ENCODE results near the gene LAIR2.
"Not testable (repeated sequence)": the region's sequence is repeated elsewhere in the genome, so short reads cannot be mapped to it uniquely, and the experiment has no call there.

LAIR2 gene

GRCh38 chr19:54464630-54465425 is 37.8 kb upstream of the LAIR2 start:
- TF ChIP-seq, protein P1, sequence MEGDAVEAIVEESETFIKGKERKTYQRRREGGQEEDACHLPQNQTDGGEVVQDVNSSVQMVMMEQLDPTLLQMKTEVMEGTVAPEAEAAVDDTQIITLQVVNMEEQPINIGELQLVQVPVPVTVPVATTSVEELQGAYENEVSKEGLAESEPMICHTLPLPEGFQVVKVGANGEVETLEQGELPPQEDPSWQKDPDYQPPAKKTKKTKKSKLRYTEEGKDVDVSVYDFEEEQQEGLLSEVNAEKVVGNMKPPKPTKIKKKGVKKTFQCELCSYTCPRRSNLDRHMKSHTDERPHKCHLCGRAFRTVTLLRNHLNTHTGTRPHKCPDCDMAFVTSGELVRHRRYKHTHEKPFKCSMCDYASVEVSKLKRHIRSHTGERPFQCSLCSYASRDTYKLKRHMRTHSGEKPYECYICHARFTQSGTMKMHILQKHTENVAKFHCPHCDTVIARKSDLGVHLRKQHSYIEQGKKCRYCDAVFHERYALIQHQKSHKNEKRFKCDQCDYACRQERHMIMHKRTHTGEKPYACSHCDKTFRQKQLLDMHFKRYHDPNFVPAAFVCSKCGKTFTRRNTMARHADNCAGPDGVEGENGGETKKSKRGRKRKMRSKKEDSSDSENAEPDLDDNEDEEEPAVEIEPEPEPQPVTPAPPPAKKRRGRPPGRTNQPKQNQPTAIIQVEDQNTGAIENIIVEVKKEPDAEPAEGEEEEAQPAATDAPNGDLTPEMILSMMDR (IDR thresholded peaks at IDR 0.05; ENCODE audit: extremely low read depth, insufficient read depth, missing control alignments) = no peak

GRCh38 chr19:54465426-54466109 is 37.1 kb upstream of the LAIR2 start:
- DNase-seq (ENCODE audit: low spot score) = no peak
- TF ChIP-seq, protein P1 (IDR thresholded peaks at IDR 0.05; ENCODE audit: extremely low read depth, insufficient read depth, missing control alignments) = no peak
- in situ Hi-C loops (cut with MboI; ENCODE audit: low pct_unique_long_range_greater_than_20kb, low sequenced_read_pairs, unreplicated experiment) = loop anchor here (25.0 kb wide), 2 partner anchors 647 to 1147 kb away; partner anchors contain the start of genes PPP1R12C, ZNF524, ZNF784 and ZNF865

More at GRCh38 chr19:54464630-54465425, 37.8 kb upstream of the LAIR2 start:
- in situ Hi-C loops (cut with MboI; ENCODE audit: low pct_unique_long_range_greater_than_20kb, low sequenced_read_pairs, unreplicated experiment) = loop anchor here (25.0 kb wide), 2 partner anchors 647 to 1147 kb away; partner anchors contain the start of genes PPP1R12C, ZNF524, ZNF784 and ZNF865
- peak; percentile 94 for DNase-seq (ENCODE audit: low spot score)

DNA sequence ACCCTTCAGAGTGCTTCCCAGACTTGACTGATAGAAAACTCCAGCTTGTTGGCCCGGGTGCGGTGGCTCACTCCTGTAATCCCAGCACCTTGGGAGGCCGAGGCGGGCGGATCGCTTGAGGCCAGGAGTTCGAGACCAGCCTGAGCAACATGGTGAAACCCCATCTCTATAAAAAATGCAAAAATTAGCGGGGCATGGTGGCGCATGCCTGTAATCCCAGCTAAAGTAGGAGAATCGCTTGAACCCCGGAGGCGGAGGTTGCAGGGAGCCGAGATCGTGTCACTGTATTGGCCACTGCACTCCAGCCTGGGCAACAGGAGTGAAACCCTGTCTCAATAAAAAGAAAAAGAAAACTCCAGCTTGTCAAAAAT is 36.5 kb upstream of the LAIR2 start:
- in situ Hi-C loops (cut with MboI; ENCODE audit: low pct_unique_long_range_greater_than_20kb, low sequenced_read_pairs, unreplicated experiment) = loop anchor here (25.0 kb wide), 2 partner anchors 646 to 1146 kb away; partner anchors contain the start of genes PPP1R12C, ZNF524, ZNF784 and ZNF865
- not testable (repeated sequence) for DNase-seq (ENCODE audit: low spot score)

DNA sequence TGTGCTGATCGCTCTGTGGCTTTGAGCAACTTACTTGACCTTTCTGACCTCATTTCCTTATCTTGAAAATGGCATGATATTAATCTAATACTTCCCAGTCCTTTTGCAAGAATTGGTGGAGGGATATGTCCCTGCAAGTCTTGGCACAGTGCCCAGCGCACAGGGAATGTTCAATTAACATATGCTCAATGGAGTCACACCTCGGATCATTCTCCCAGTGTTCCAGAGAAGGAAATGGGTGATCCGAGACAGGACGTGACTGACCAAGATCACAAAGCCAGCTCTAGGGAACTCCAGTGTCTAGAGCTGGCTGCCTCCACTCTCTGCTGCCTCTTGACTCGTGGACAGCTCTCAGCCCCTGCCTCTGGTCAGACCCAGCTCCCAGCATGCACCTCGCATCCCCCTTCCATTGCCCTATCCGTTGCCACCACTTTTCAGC is 33.1 kb upstream of the LAIR2 start:
- in situ Hi-C loops (cut with MboI; ENCODE audit: low pct_unique_long_range_greater_than_20kb, low sequenced_read_pairs, unreplicated experiment) = loop anchor here (25.0 kb wide), 2 partner anchors 643 to 1143 kb away; partner anchors contain the start of genes PPP1R12C, ZNF524, ZNF784 and ZNF865
- no peak for DNase-seq (ENCODE audit: low spot score)
- TF ChIP-seq, protein P1 (IDR thresholded peaks at IDR 0.05; ENCODE audit: extremely low read depth, insufficient read depth, missing control alignments) = no peak

DNA sequence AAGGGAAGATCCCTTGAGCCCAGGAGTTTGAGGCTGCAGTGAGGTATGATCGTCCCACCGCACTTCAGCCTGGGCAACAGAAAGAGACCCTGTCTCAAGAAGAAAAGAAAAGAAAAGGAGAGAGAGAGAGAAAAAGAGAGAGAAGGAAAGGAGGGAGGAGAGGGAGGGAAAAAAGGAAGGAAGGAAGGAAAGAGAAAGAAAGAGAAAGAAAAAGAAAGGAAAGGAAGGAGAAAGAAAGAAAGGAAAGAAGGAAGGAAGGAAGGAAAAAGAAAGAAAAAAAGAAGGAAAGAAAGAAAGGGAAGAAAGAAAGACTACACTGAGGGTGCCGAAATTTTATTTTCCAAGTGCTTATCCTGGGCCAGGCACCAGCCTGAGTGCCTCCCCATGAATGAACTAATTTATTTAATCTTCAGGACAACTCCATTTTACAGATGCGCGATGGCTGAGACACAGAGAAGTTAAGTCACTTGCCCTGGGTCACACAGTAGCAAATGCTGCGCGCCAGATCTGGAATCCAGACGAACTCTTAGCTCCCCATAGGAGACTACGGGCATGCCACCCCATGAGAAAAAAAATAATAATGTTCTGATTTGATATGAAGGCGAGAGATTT is 32.2 kb upstream of the LAIR2 start:
- in situ Hi-C loops (cut with MboI; ENCODE audit: low pct_unique_long_range_greater_than_20kb, low sequenced_read_pairs, unreplicated experiment) = loop anchor here (25.0 kb wide), 2 partner anchors 642 to 1142 kb away; partner anchors contain the start of genes PPP1R12C, ZNF524, ZNF784 and ZNF865
- DNase-seq (ENCODE audit: low spot score) = no peak
- TF ChIP-seq, protein P1 (IDR thresholded peaks at IDR 0.05; ENCODE audit: extremely low read depth, insufficient read depth, missing control alignments) = no peak

- in situ Hi-C loops (cut with MboI; ENCODE audit: low pct_unique_long_range_greater_than_20kb, low sequenced_read_pairs, unreplicated experiment) = loop anchor here (25.0 kb wide), 2 partner anchors 641 to 1141 kb away; partner anchors contain the start of genes PPP1R12C, ZNF524, ZNF784 and ZNF865
- DNase-seq (ENCODE audit: low spot score) = no peak
Observed at GRCh38 chr19:54470991-54471782, 31.4 kb upstream of the LAIR2 start.

More at GRCh38 chr19:54470991-54471782, 31.4 kb upstream of the LAIR2 start:
- TF ChIP-seq, protein P1 (IDR thresholded peaks at IDR 0.05; ENCODE audit: extremely low read depth, insufficient read depth, missing control alignments) = no peak

Data from GM13977 (cell line).